Activated B cell treated with CpG ODN at 0.5 μM for 24 hours (primary cell): Measurements from ENCODE around the gene PTGDR2. TPM values are rescaled to one million over a fixed set of nuclear protein-coding genes. Genes with fewer than 3 reads are reported as not detected.

Experiments used
- ATAC-seq: fragments of 200-7000 bp; cut with Tn5 transposase; one replicate; pipeline ENCODE4 v1.10.0; 2021; ENCODE audit warnings: low read depth, mild to moderate bottlenecking, moderate library complexity
- CTCF ChIA-PET: fragments of 350-600 bp; sonication (Branson Sonifier 250); formaldehyde crosslinking; loops from one replicate; lab custom pipeline; 2021; ENCODE audit warnings: antibody characterized with exemption; lab: Charles Lee
- POLR2A ChIA-PET: fragments of 350-600 bp; sonication (Branson Sonifier 250); formaldehyde crosslinking; loops from one replicate; lab custom pipeline; 2021; ENCODE audit warnings: antibody characterized with exemption; lab: Charles Lee
- DNase-seq: peaks from one replicate; pipeline ENCODE4 v3.0.0; 2022
- H3K27ac Mint-ChIP-seq: one replicate; pipeline ENCODE4 v1.8.0; 2020; ENCODE audit warnings: mixed read lengths
- H3K27me3 Mint-ChIP-seq: one replicate; pipeline ENCODE4 v1.8.0; 2021; ENCODE audit warnings: mixed read lengths
- H3K36me3 Mint-ChIP-seq: one replicate; pipeline ENCODE4 v1.8.0; 2021; ENCODE audit warnings: low read depth, mixed read lengths
- H3K4me1 Mint-ChIP-seq: one replicate; pipeline ENCODE4 v1.8.0; 2021; ENCODE audit warnings: mixed read lengths
- H3K4me3 Mint-ChIP-seq: one replicate; pipeline ENCODE4 v1.8.0; 2020; ENCODE audit warnings: mild to moderate bottlenecking, mixed read lengths
- H3K9me3 Mint-ChIP-seq: one replicate; pipeline ENCODE4 v1.8.0; 2020; ENCODE audit warnings: mixed read lengths
- CTCF ChIP-seq: fragments of 200-600 bp; IDR thresholded peaks from one replicate; pipeline ENCODE4 v1.8.0; 2022; ENCODE audit warnings: antibody characterized with exemption, mild to moderate bottlenecking
- intact Hi-C: fragments of 100-400 bp; cut with micrococcal nuclease; formaldehyde crosslinking; loops from one replicate; pipeline ENCODE4 v1.15.1; 2024
- total RNA-seq: library from RNA; stranded (reverse); gene quantifications from 2 replicates; pipeline ENCODE4 v1.2.3, GENCODE V29; 2022

The PTGDR2 gene
- total RNA-seq, 1 donor from 2014 or later: not detected

- intact Hi-C loops: no loop called here
- Mint-ChIP-seq H3K27me3 (peaks cover 9% of the 10 kb centered on the region), H3K36me3 (no peaks in the 10 kb centered on the region), H3K4me3 (no peak overlapping the region), H3K4me1 (no peaks in the 10 kb centered on the region), H3K9me3 (peaks cover 5% of the 10 kb centered on the region), H3K27ac (no peak overlapping the region)
- ATAC-seq (no peak), DNase-seq (no peak)
- TF ChIP-seq CTCF: no peak
- POLR2A ChIA-PET: no interaction called here
- CTCF ChIA-PET: no interaction called here
Observed at GRCh38 chr11:60816590-60817157, 39.1 kb downstream of the PTGDR2 start.

DNA sequence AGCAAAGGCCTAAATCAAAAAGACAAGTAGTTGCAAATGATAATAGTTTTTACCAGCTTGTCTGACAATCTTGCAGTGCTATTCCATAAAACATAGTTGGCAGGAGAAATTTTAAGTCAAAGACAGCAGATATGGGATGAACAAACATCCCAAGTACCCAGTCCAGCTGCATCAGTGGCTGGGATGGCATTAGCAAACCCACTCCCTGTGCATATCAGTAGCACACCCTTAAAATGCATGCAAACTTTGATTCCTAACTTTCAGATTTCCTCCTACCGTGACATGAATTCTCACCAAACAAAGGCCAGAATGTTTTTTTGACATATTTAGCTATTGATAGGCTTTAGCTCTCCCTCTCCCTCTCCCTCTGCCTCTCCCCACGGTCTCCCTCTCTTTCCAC is 41.6 kb downstream of the PTGDR2 start:
- ATAC-seq (no peak), DNase-seq (no peak)
- Mint-ChIP-seq H3K9me3 (peaks cover 5% of the 10 kb centered on the region), H3K4me3 (no peak overlapping the region), H3K27ac (no peak overlapping the region), H3K4me1 (no peaks in the 10 kb centered on the region), H3K27me3 (peaks cover 18% of the 10 kb centered on the region), H3K36me3 (no peaks in the 10 kb centered on the region)
- POLR2A ChIA-PET: no interaction called here
- CTCF ChIA-PET: interaction anchor here (1.9 kb wide), 1 partner anchor 17 kb away, joined by 4 read pairs; no protein-coding TSS in a partner anchor
- intact Hi-C loops: no loop called here
- TF ChIP-seq CTCF: no peak

GRCh38 chr11:60813324-60813723 is 42.4 kb downstream of the PTGDR2 start:
- no peak overlapping the region for H3K27ac Mint-ChIP-seq
- peaks cover 18% of the 10 kb centered on the region for H3K27me3 Mint-ChIP-seq
- no peak for TF ChIP-seq CTCF
- no peaks in the 10 kb centered on the region for H3K36me3 Mint-ChIP-seq
- POLR2A ChIA-PET: no interaction called here
- DNase-seq (no peak), ATAC-seq (no peak)
- H3K4me1 Mint-ChIP-seq: no peaks in the 10 kb centered on the region
- peaks cover 5% of the 10 kb centered on the region for H3K9me3 Mint-ChIP-seq
- intact Hi-C loops: loop anchor here (2.0 kb wide), 1 partner anchor 21 kb away; no protein-coding TSS in a partner anchor
- CTCF ChIA-PET: interaction anchor here (1.9 kb wide), 1 partner anchor 17 kb away, joined by 4 read pairs; no protein-coding TSS in a partner anchor
- no peak overlapping the region for H3K4me3 Mint-ChIP-seq

DNA sequence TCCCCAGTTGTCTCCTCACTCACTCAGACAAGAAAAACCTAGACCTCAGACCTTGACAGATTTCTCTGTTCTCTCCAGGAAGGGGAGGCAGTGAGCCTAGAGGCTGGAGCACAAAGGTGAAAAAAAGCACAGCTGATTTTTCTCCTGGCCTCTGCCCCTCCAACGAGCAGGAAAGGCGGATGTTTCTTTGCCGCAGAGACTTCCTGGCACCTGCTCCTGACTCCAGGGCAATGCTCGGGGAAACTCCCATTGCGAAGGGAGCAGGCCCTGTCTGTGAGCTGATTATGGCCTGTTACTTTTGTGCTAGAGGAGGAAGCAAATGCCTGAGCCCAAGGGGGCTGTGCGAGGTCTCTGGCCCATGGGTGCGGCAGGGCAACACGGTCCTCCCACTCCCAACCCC is 45.2 kb downstream of the PTGDR2 start:
- H3K27me3 Mint-ChIP-seq: peaks cover 28% of the 10 kb centered on the region
- H3K36me3 Mint-ChIP-seq: no peaks in the 10 kb centered on the region
- CTCF ChIA-PET: no interaction called here
- TF ChIP-seq CTCF: no peak
- DNase-seq (no peak), ATAC-seq (no peak)
- POLR2A ChIA-PET: no interaction called here
- no peak overlapping the region for H3K4me3 Mint-ChIP-seq
- H3K9me3 Mint-ChIP-seq: no peaks in the 10 kb centered on the region
- intact Hi-C loops: no loop called here
- H3K27ac Mint-ChIP-seq: no peak overlapping the region
- H3K4me1 Mint-ChIP-seq: no peaks in the 10 kb centered on the region

DNA sequence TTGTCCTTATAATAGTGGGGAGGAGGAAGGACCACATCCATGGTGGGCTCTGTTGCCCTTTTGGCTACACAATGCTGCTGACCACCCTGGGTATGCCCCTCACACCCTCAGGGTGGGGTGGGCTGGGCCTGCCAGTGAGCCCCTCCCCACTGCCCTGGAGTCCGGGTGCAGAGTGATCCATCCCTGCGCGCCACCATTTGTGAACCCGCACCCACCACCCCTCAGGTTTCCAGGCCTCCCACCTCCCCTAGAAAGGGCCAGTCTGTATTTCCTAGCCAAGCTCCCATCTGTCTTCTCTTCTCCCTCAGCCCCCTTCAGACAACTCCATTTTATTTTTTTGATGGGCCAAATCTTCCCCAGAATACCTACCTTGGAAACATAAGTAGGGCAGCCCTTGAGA is 45.6 kb downstream of the PTGDR2 start:
- peaks cover 30% of the 10 kb centered on the region for H3K27me3 Mint-ChIP-seq
- TF ChIP-seq CTCF: no peak
- no peak overlapping the region for H3K4me3 Mint-ChIP-seq
- intact Hi-C loops: no loop called here
- no peaks in the 10 kb centered on the region for H3K36me3 Mint-ChIP-seq
- no peak for DNase-seq
- no peaks in the 10 kb centered on the region for H3K4me1 Mint-ChIP-seq
- ATAC-seq: no peak
- CTCF ChIA-PET: no interaction called here
- H3K27ac Mint-ChIP-seq: no peak overlapping the region
- H3K9me3 Mint-ChIP-seq: no peaks in the 10 kb centered on the region
- POLR2A ChIA-PET: no interaction called here
